HG02870 (cell line): Measurements from ENCODE around the gene KRTAP4-16.
"Not testable (repeated sequence)": the region's sequence is repeated elsewhere in the genome, so short reads cannot be mapped to it uniquely, and the experiment has no call there.

Source experiments
- ATAC-seq: cut with Tn5 transposase; IDR thresholded peaks from one replicate; pipeline ENCODE4 v1.9.1; 2021; ENCODE audit warnings: mild to moderate bottlenecking, moderate library complexity; ENCODE audit not compliant: unreplicated experiment

KRTAP4-16 gene

DNA sequence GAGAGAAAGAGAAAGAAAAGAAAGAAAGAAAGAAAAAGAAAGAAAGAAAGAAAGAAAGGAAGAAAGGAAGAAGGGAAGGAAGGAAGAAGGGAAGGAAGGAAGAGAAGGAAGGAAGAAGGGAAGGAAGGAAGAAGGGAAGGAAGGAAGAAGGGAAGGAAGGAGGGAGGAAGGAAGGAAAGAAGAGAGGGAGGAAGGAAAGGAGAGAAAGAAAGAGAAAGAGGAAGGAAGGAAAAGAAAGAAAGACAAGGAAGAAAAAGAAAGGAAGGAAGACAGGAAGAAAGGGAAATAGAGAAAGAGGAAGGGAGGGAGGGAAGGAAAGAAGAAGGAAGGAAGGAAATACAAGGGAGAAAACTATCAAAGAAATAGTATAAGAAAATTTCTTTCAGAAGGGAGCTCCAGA lies 25.2 kb downstream of the KRTAP4-16 start:
- no peak for ATAC-seq

DNA sequence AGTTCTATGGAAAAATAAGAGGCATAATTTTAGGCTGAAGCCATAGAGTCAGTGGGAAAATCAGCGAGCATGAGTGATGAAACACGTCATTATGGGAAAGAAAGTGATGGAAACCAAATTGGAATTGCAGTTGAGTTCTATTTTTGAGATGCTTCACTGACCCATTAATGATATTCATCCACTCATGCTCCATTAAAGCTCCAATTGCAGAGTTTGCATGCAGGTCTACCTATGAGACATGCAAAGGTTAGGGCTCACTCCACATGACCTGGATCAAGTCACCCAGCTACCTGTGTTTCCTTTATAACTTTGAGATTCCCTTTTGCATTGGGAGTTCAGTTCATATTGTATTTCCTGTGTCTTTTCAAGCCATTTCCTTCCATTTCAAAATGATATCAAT lies 28.3 kb downstream of the KRTAP4-16 start:
- ATAC-seq = no peak

DNA sequence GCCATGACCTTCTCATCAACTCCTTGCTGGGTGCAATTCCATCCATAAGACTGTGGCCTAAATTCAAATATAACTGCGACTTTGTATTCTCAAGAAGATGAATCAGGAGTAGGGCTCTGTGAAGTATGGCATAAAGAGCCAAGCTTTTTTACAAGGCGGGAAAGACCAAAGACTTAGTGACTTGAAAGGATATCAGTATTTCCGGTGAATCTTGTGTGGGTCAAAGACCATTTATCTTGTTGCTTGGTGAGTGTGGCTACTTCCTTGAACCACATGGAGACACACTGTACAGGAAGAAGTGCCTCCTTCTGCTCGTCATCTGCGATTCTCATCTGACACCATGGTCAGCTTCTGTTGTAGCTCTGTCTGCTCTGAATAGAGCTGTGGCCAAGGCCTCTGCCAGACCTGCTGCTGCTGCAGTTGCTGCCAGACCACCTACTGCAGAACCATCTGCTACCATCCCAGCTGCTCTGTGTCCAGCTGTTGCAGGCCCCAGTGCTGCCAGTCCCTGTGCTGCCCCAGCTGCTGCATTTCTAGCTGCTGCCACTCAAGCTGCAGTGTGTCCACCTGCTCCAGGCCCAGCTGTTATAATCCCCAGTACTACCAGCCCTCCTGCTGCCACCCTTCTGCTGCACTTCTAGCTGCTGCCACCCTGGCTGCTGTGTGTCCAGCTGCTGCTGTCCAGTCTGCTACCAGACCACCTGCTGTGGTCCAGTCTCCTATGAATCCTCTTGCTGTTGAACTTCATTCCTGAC lies 30.2 kb downstream of the KRTAP4-16 start:
- ATAC-seq = no peak

DNA sequence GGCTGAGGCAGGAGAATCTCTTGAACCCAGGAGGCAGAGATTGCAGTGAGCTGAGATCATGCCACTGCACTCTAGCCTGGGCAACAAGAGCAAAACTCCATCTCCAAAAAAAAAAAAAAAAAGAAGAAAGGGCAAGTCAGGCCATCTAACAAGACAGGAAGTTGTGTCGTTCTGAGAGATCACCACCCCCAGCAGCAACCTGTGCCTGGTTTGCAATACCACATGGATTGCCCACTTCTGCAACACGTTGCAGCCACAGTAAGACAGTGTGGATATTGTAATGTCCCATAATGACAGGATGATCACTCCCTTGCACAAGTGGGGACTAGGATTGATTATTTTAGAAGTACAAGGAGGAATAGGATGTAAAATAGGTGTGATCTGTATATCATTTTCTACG lies 33.0 kb downstream of the KRTAP4-16 start:
- ATAC-seq = no peak

DNA sequence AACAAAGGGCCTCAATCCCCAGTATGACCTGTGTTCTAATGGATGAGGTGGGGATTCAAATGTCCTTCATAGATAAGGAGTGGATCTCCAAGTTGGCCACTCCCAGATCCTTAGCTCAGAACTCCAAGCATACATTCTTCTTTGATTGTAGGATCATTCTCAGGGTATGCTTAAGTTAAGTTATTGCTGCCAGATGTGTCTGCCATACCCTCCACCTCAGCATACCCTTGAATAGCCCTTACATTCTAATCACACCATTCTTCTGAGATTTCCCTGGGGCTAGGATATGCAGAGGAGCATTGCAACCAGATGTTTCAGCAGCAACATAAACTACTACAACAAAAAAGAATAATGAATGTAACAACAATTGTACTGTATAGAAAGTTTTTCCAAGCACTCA lies 34.7 kb downstream of the KRTAP4-16 start:
- ATAC-seq = no peak

DNA sequence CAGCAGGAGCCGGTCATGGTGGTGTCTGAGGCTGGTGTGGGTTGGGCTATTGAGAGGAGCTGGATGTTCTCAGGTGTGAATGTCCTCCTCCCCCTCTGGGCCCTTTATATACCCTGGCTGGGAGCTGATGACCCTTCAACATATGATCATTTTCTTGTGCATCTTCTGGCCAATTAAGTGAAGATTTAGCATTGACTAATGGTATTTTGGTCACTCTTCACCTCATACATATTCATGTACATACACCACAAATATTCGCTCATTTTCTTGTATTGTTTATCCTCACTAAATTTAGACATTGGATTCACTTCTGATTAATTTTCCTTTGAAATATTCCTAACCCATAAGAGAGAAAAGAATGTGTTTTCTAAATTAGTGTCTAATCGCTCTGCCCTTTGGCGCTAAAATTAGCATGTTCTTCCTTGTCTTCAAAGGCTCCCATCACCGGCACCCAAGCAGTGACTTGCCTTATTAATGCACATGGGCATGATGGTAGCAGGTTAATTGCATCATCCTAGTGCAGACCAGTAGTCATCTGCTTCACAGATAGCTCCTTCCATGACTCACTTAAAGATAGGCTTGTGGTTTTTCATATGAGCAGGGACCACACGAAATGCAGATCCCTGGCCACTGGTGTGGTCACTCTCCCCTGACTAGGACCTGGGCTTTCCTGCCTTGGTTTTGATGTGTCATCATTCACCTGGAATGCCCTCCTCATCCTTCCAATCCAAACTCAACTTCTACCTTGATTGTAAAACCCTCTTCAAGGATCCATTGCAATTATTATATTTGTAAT lies 36.0 kb downstream of the KRTAP4-16 start, which contains the start of gene KRTAP2-4:
TSS of gene KRTAP2-4 (minus strand) at position 51 of the 796 bp plus-strand sequence. CDS start at position 17, 34 bp downstream.
- ATAC-seq = no peak

DNA sequence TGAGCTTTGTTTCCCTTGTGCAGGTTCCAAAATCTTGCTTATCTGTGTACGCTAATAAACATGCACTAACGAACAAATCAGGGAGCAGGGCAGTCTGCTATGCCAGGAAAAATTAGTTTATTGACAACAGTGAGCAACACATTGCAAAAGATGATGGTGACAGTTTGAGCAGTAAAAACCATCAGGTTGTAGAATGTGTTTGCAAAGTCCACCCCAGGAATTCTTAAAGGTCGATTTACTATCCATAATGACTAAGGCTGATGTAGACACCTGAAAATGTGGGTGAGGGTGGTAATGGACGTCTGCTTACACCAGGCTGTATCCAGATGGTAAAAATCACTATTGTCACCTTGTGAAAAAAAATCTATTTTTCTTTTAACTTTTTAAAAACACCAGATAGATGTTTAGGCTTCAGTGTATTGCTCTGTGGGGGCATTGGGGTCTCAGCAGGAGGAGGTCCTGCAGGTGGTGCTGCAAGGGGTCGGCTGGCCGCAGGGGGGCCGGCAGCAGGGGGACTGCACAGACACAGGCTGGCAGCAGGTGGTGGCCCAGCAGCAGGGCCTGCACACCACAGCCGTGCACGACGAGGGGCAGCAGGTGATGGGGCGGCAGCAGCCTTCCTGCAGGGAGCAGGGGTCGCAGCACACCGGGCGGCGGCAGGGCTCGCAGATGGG lies 36.9 kb downstream of the KRTAP4-16 start:
- ATAC-seq = not testable (repeated sequence)

DNA sequence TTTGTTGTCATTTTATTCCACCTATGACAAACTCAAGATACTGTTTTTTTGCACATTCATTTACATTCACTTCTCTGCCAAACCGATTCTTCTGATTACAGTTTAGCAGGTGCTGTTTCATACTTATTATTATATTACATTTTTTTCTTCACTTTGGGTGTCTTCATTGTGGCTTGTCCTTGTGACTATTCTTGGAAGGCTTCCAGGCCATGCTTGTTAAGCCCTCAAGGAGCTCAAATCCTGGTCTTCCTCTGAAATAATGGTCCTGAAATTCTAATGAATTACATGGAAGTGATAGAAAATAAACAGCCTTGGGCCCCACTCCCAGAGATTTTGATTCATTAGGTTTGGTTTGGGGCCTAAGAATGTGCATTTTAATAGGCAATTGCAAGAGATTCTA lies 37.7 kb downstream of the KRTAP4-16 start:
- no peak for ATAC-seq

DNA sequence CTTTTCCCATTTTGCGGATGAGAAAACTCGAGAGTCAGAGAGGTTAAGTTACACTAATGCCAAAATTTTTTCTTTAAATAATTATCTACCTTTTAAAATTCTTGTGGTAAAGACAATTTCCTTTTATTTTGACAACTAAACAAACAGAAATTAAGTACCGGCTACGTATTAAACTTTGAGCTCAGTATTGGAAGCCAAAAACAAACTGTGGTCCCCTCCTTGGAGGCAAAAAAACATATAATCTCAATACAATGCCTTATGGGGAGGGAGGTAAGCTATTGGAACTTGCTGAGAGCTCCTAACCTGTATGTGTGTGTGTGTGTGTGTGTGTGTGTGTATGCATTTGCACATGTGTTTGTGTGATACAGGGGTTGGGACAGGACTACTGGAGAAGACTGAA lies 38.6 kb downstream of the KRTAP4-16 start:
- ATAC-seq = no peak

DNA sequence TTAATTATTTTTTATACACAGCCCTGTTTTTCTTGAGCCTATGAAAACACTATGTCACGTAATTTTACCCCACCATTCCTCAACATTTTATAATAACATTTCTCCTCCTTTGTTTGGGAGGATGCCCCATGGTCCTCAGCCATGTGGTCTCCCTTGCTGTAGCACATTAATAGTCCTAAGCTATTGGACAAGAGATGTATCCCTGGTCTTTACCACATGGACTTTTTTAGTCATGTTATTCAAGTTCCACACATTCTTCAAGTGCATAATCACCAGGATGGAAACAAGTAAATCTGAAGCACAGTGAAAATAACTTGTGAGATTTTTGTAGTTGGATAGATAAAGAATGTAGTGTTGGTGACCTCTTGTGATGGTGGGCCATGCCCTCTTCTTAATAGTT lies 40.0 kb downstream of the KRTAP4-16 start:
- ATAC-seq = no peak

DNA sequence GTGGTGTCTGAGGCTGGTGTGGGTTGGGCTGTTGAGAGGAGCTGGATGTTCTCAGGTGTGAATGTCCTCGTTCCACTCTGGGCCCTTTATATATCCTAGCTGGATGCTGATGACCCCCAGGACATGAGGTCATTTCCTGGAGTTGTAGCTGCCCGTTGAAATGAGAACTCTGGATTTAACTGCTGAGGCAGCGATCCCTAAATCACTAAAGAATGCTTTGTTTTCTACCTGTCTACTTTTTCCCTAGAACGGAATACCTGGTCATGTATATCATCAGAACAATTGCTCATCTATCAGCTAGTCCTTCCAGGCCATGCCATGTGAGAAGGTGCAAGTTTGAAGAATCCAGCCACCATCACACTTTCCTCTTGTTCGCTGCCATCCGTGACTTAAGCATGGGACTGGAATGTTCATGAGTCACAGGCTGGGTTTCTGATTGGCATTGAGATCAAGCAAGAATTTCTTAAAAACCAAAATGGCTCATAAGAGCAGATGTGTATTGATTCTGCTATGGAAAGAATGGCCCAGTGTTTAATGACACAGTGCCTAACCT lies 41.9 kb downstream of the KRTAP4-16 start, which contains the start of gene KRTAP2-3:
TSS of gene KRTAP2-3 (minus strand) at position 63 of the 553 bp plus-strand sequence. CDS start 64 bp downstream, outside the sequence.
- ATAC-seq = no peak

DNA sequence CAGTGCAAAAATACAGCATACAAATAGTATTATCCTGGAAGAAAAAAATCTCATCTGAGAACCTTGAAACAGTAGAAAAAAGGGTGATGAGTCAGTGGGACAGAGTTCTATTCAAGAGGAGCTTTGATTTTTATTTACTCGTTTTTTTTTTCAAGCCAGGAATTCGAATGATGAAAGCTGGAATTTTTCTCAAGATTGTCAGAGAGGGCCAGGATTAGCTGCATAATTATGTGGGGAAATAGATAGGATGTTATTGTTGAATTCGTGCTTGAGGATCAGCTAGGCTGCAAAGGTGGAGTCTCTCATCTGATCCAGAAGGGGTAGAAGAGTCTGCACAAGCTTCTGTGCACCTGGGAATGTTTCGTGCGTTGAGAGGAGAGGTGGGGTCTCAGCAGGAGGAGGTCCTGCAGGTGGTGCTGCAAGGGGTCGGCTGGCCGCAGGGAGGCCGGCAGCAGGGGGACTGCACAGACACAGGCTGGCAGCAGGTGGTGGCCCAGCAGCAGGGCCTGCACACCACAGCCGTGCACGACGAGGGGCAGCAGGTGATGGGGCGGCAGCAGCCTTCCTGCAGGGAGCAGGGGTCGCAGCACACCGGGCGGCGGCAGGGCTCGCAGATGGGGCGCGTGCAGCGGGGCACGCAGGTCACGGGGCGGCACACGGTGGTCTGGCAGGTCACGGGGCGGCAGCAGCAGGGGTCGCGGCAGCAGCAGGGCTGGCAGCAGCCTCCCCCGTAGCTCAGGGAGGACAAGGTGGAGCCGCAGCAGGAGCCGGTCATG lies 42.5 kb downstream of the KRTAP4-16 start:
- not testable (repeated sequence) for ATAC-seq

DNA sequence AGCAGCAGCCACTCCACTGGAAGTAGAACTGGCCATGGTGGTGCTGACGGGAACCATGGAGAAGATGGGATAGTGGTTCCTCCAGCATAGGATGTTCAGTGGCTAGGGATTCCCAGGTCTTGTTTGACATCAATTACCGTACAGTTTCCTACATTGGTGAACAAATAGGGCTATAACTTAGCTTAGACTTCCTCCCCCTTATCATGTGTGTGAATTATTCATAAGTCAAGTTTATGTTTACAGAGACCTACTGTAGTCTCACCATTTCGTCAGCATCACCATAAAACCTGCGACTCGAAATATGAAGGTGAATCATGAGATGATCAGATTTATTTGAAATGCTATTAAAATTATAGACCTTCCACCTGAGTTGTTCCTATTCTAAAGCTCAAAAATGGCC lies 43.3 kb downstream of the KRTAP4-16 start:
- ATAC-seq = no peak

DNA sequence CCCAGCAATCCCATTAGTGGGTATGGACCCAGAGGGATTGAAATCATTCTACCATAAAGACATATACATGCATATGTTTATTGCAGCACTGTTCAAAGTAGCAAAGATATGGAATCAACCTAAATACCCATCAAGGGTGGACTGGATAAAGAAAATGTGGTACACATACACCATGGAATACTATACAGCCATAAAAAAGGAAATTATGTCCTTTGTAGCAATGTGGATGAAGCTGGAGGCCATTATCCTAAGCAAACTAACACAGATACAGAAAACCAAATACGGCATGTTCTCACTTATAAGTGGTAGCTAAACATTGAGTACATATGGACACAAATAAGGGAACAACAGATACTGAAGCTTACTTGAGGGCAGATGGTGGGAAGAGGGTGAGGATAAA lies 44.5 kb downstream of the KRTAP4-16 start:
- no peak for ATAC-seq

DNA sequence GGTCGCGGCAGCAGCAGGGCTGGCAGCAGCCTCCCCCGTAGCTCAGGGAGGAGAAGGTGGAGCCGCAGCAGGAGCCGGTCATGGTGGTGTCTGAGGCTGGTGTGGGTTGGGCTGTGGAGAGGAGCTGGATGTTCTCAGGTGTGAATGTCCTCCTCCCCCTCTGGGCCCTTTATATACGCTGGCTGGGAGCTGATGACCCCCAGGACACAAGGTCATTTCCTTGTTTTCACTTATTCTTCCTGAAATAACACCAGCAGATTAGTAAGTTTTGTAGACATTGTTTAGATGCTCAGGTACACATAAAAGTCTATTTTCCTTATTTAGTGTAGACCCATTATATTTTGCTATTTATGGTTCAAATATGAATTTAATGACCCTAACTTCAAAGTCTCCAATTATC lies 46.9 kb downstream of the KRTAP4-16 start, which contains the start of gene KRTAP2-2:
TSS of gene KRTAP2-2 (minus strand) at position 101 of the 400 bp plus-strand sequence. CDS start at position 82, 19 bp downstream.
- ATAC-seq = not testable (repeated sequence)

DNA sequence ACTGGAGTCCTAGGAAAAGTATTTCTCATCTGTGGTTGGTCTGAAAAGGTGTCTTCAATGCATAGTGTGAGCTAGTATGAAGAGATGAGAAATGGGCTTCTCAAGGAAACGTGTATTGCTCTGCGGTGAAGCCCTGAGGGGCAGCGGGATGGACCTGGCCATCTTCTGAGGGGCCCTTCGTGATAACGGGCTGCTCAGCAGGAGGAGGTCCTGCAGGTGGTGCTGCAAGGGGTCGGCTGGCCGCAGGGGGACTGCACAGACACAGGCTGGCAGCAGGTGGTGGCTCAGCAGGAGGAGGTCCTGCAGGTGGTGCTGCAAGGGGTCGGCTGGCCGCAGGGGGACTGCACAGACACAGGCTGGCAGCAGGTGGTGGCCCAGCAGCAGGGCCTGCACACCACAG lies 47.5 kb downstream of the KRTAP4-16 start:
- not testable (repeated sequence) for ATAC-seq

DNA sequence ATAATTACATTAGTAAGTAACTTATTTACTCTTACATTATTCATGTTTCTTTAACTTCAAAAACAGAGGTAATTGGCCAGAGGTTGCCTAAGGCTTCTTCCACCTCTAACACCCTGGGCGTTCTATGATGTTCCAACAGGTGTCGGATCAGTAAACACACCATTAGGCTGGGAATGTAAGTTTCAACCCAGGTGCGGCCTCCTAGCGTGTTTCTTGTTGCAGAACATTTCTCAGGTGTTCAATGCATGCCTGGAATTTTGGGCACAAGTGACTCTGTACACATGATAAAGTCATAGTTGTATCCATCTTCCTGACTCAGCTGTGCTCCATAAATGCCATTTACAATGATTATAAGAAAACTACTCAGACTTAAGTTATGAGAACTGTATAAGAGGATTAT lies 48.0 kb downstream of the KRTAP4-16 start:
- no peak for ATAC-seq

DNA sequence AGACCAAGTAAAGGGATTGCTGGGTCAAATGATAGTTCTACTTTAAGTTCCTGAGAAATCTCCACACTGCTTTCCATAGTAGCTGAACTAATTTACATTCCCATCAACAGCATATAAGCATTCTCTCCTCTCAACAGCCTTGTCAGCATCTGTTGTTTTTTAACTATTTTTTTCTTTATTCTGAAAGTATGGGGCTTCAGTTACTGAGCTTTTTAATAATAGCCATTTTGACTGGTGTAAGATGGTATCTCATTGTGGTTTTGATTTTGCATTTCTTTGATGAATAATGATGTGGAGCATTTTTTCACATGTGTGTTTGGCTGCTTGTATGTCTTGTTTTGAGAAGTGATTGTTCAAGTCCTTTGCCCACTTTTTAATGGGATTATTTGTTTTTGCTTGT lies 49.4 kb downstream of the KRTAP4-16 start:
- no peak for ATAC-seq
